ENCODE measurements around the gene BEAN1. TPM values are rescaled to one million over a fixed set of nuclear protein-coding genes. Genes with fewer than 3 reads are reported as not detected.

BEAN1 gene
- total and polyA plus RNA-seq, 3 experiments from 2014 or later = 0.09 TPM; not detected in 2

DNA sequence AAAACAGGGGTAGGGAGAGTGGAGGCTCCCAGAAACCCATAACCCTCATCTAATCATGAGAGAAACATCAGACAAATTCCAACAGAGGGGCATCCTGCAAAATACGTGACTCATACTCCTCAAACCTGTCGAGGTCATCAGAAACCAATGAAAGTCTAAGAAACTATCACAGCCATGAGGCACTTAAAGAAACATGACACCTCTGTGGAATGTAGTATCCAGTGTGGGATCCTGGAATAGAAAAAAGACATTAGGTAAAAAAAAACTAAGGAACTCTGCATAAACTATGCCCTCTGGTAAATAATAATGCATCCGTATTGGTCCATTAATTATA lies 44.2 kb upstream of the BEAN1 start:
- no peak overlapping the region for H3K27ac ChIP-seq (ENCODE audit: low read depth, low read length)
- peaks cover 2 to 15% of the 10 kb centered on the region in 2 donors for H3K27me3 Mint-ChIP-seq
- no peaks in the 10 kb centered on the region for H3K4me1 ChIP-seq (ENCODE audit: insufficient read depth, low read length)
- POLR2A ChIA-PET = no interaction called here
- H3K4me1 Mint-ChIP-seq = peaks cover 0 to 8% (median 0%) of the 10 kb centered on the region in 3 donors
- peaks cover 0 to 8% (median 0%) of the 10 kb centered on the region in 5 donors for H3K9me3 Mint-ChIP-seq
- no peaks in the 10 kb centered on the region for H3K36me3 Mint-ChIP-seq
- no peak overlapping the region for H3K4me3 ChIP-seq (ENCODE audit: low read length)
- CTCF ChIA-PET = no interaction called here
- H3K9me3 ChIP-seq (ENCODE audit: low read length) = no peaks in the 10 kb centered on the region
- no peak for DNase-seq
- no peak overlapping the region for H3K27ac Mint-ChIP-seq
- H3K36me3 ChIP-seq (ENCODE audit: insufficient read depth, low read length) = no peaks in the 10 kb centered on the region
- H3K4me3 Mint-ChIP-seq = no peak overlapping the region
- H3K27me3 ChIP-seq (ENCODE audit: insufficient read depth, low read length, poor library complexity, severe bottlenecking) = no peaks in the 10 kb centered on the region

DNA sequence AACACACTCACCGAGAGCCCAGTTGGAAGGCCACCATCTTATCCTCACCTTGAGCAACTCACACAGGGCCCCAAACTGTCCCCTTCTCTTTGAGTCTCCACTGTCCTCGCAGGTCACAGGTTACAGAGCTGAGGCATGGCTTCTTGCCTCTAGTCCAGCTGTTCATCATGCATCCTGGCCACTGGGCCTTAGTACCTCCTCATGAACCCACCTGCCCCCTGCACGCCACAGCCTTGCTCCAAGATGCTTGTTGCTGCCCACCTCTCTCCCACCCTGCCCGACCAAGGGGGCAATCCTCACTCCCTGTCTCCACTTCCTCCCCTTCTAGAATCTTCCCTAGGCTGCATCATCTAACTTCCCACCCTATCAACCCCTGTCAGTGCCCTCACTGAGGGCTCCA lies 43.5 kb upstream of the BEAN1 start:
- peaks cover 0 to 8% (median 0%) of the 10 kb centered on the region in 5 donors for H3K9me3 Mint-ChIP-seq
- no peak overlapping the region for H3K27ac ChIP-seq (ENCODE audit: low read depth, low read length)
- H3K4me3 Mint-ChIP-seq = no peak overlapping the region
- H3K9me3 ChIP-seq (ENCODE audit: low read length) = no peaks in the 10 kb centered on the region
- peaks cover 0 to 8% (median 0%) of the 10 kb centered on the region in 3 donors for H3K4me1 Mint-ChIP-seq
- peak overlapping the region in 2 of 8 donors; percentile 25 to 89 for H3K27ac Mint-ChIP-seq
- no peaks in the 10 kb centered on the region for H3K4me1 ChIP-seq (ENCODE audit: insufficient read depth, low read length)
- H3K36me3 ChIP-seq (ENCODE audit: insufficient read depth, low read length) = no peaks in the 10 kb centered on the region
- no peak for DNase-seq
- H3K36me3 Mint-ChIP-seq = no peaks in the 10 kb centered on the region
- no peak overlapping the region for H3K4me3 ChIP-seq (ENCODE audit: low read length)
- H3K27me3 Mint-ChIP-seq = peaks cover 7 to 19% of the 10 kb centered on the region in 2 donors
- no peaks in the 10 kb centered on the region for H3K27me3 ChIP-seq (ENCODE audit: insufficient read depth, low read length, poor library complexity, severe bottlenecking)
- ChIA-PET CTCF (no interaction called here), POLR2A (no interaction called here)

DNA sequence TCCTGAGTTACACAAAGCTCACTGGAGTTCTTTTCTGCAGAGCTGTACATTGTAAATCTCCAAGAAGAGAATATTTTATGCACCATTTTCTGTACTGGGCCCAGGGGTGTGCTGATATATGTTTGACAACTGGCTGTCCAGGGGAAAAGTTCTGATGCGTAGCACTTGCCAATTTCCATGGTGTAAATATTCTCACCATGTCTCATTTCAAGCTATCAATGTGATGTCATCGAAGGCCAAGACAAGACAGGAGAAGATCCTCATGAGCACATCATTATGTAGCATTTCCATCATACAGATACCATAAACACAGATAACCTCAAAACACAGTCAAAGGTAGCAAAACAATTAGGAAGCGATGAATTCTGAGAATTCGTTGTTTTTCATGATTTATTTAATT lies 41.7 kb upstream of the BEAN1 start:
- Histone ChIP-seq H3K36me3 (ENCODE audit: insufficient read depth, low read length) (no peaks in the 10 kb centered on the region), H3K27me3 (ENCODE audit: insufficient read depth, low read length, poor library complexity, severe bottlenecking) (no peaks in the 10 kb centered on the region), H3K27ac (ENCODE audit: low read depth, low read length) (no peak overlapping the region), H3K4me3 (ENCODE audit: low read length) (no peak overlapping the region), H3K4me1 (ENCODE audit: insufficient read depth, low read length) (no peaks in the 10 kb centered on the region), H3K9me3 (ENCODE audit: low read length) (no peaks in the 10 kb centered on the region)
- DNase-seq = no peak
- Mint-ChIP-seq H3K4me3 (no peak overlapping the region), H3K27me3 (peaks cover 7 to 24% of the 10 kb centered on the region in 2 donors), H3K9me3 (peaks cover 0 to 2% (median 0%) of the 10 kb centered on the region in 5 donors), H3K36me3 (no peaks in the 10 kb centered on the region), H3K4me1 (peaks cover 0 to under 1% (median 0%) of the 10 kb centered on the region in 3 donors), H3K27ac (no peak overlapping the region)
- ChIA-PET POLR2A (no interaction called here), CTCF (no interaction called here)

DNA sequence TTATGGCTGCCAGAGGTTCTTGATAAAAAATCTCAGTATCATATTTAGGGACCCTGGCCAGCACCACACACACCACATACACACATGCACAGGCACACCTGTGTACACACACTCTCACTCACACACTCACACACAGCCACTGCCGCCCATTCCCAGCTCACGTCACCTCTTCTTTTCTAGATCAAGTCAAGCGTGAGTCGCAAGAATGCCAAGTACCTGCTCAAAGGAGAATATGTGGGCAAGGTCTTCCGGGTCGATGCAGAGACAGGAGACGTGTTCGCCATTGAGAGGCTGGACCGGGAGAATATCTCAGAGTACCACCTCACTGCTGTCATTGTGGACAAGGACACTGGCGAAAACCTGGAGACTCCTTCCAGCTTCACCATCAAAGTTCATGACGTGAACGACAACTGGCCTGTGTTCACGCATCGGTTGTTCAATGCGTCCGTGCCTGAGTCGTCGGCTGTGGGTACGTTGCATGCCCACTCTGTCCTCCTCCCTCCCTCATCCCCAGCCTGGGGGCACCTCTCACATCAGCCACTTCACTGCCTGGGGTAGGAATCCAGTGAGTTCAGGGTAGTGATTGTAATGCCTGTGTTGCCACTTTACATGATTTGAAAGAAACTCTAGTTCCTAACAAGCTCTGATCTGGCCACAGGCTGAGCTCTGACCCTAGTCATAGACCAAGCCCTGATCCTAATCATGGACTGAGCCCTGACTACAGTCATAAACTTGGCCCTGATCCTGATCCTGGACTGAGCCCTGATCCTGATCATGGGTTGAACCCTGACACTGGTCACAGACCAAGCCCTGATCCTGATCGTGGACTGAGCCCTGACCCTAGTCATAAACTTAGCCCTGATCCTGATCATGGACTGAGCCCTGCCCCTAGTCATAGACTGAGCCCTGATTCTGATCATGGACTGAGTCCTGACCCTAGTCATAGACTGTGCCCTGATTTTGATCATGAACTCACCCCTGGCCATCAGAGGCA lies 40.2 kb upstream of the BEAN1 start:
- Mint-ChIP-seq H3K27ac (no peak overlapping the region), H3K36me3 (no peaks in the 10 kb centered on the region), H3K4me3 (no peak overlapping the region), H3K9me3 (no peaks in the 10 kb centered on the region), H3K27me3 (peaks cover 7 to 24% of the 10 kb centered on the region in 2 donors), H3K4me1 (no peaks in the 10 kb centered on the region)
- H3K9me3 ChIP-seq (ENCODE audit: low read length) = no peaks in the 10 kb centered on the region
- ChIA-PET CTCF (no interaction called here), POLR2A (no interaction called here)
- H3K27me3 ChIP-seq (ENCODE audit: insufficient read depth, low read length, poor library complexity, severe bottlenecking) = no peaks in the 10 kb centered on the region
- no peaks in the 10 kb centered on the region for H3K36me3 ChIP-seq (ENCODE audit: insufficient read depth, low read length)
- H3K4me3 ChIP-seq (ENCODE audit: low read length) = no peak overlapping the region
- no peak overlapping the region for H3K27ac ChIP-seq (ENCODE audit: low read depth, low read length)
- DNase-seq = no peak
- no peaks in the 10 kb centered on the region for H3K4me1 ChIP-seq (ENCODE audit: insufficient read depth, low read length)

DNA sequence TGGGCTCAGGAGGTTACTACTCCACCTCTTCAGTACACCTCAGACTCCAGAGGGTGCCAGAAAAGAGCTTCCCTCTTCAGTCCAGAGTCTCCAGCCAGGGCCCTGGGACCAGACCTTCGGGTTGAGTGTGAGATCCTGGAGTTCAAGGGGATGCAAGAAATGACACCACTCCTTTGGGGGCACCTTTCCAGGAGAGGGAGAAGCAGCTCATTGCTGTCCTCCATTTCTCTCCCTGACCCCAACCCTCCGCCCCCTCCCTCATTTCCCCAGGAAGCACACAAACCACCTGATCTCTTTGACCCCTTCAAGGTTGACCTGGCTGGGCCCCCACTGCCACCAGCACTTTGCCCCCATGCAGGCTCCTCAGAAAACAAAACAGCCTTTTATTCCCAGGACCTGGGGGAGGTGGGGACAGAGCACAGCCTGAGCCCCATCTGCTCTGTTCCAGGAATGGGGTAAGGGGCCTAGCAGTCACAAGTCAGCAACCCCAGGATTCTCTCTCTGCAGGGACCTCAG lies 39.2 kb upstream of the BEAN1 start:
- Mint-ChIP-seq H3K9me3 (no peaks in the 10 kb centered on the region), H3K4me1 (no peaks in the 10 kb centered on the region), H3K4me3 (no peak overlapping the region), H3K36me3 (no peaks in the 10 kb centered on the region), H3K27ac (peak overlapping the region in 1 of 8 donors; percentile 12), H3K27me3 (peaks cover 7 to 24% of the 10 kb centered on the region in 2 donors)
- CTCF ChIA-PET = no interaction called here
- no peak overlapping the region for H3K27ac ChIP-seq (ENCODE audit: low read depth, low read length)
- no peaks in the 10 kb centered on the region for H3K9me3 ChIP-seq (ENCODE audit: low read length)
- H3K4me3 ChIP-seq (ENCODE audit: low read length) = no peak overlapping the region
- POLR2A ChIA-PET = no interaction called here
- no peaks in the 10 kb centered on the region for H3K4me1 ChIP-seq (ENCODE audit: insufficient read depth, low read length)
- no peaks in the 10 kb centered on the region for H3K27me3 ChIP-seq (ENCODE audit: insufficient read depth, low read length, poor library complexity, severe bottlenecking)
- H3K36me3 ChIP-seq (ENCODE audit: insufficient read depth, low read length) = no peaks in the 10 kb centered on the region
- no peak for DNase-seq

DNA sequence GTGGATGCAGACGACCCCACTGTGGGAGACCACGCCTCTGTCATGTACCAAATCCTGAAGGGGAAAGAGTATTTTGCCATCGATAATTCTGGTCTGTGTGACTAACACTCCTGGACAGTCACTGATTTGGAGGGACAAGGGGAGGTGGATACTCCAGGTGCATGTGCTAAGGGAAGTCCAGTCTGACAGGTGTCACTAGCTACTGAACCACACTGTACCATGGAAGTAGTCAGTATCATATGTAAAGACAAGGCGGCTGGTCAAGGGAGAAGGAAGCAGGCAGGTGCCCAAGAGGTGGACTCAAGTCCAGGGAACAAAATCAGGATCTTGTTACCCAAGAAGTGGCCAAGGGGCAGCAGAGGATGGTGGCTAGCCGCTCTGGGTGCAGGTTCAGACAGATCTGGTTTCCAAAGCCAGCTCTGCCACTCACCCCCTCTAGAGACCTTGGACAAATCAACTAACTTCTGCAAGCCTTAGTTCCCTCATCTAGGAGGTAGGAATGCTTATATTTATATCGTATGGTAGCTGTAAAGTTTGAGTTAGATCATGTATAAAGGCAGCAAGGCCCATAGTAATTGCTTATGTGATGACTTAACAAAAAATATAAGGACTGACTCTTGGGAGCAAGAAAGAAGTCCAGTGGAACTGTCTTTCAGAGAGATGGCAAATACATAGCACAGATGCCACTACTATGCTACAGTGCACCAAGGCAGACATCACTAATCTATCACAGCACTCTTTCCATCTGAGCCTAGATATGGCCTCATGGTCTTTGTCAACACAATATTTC lies 38.5 kb upstream of the BEAN1 start:
- ChIA-PET CTCF (no interaction called here), POLR2A (no interaction called here)
- H3K36me3 ChIP-seq (ENCODE audit: insufficient read depth, low read length) = no peaks in the 10 kb centered on the region
- H3K27ac Mint-ChIP-seq = no peak overlapping the region
- H3K36me3 Mint-ChIP-seq = no peaks in the 10 kb centered on the region
- H3K4me3 Mint-ChIP-seq = no peak overlapping the region
- H3K9me3 ChIP-seq (ENCODE audit: low read length) = no peaks in the 10 kb centered on the region
- H3K27ac ChIP-seq (ENCODE audit: low read depth, low read length) = no peak overlapping the region
- no peak overlapping the region for H3K4me3 ChIP-seq (ENCODE audit: low read length)
- H3K27me3 ChIP-seq (ENCODE audit: insufficient read depth, low read length, poor library complexity, severe bottlenecking) = no peaks in the 10 kb centered on the region
- H3K9me3 Mint-ChIP-seq = no peaks in the 10 kb centered on the region
- DNase-seq = no peak
- no peaks in the 10 kb centered on the region for H3K4me1 ChIP-seq (ENCODE audit: insufficient read depth, low read length)
- no peaks in the 10 kb centered on the region for H3K4me1 Mint-ChIP-seq
- peaks cover 7 to 24% of the 10 kb centered on the region in 2 donors for H3K27me3 Mint-ChIP-seq

DNA sequence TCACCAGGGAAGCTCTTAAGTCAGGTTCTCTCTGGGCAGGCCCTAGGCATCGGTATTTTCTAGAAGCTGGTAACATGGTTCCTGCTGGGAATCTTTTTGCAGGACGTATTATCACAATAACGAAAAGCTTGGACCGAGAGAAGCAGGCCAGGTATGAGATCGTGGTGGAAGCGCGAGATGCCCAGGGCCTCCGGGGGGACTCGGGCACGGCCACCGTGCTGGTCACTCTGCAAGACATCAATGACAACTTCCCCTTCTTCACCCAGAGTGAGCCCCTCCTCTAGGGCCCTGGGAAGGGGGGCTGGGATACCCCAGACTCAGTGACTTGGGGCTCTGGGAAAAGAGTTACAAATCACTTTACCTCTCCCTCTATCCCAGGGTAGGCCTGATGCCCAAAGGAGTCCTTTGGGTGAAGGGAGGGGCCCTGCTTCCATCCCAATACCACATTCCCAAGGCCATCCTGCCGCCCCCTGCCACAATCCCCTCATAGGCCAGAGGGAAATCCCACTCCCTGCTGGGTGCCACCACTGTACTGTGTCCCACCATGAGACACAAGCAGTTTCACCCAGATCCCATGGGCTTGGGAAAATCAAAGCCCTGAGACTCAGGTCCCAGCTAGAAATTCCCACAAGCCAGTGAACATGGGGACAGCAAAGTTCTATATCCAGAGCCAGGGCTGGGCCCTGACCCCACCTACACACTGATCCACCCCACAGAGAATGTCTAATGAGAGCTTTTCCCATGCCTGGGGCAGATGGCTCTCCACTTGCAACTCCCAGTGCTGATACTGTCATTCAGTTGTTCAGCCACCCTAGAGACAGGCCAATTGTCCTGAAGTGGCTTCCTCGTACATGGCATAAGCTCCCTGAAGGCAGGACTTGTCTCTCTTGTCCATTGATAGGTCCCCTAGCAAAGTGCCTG lies 37.6 kb upstream of the BEAN1 start:
- Histone ChIP-seq H3K4me1 (ENCODE audit: insufficient read depth, low read length) (no peaks in the 10 kb centered on the region), H3K27me3 (ENCODE audit: insufficient read depth, low read length, poor library complexity, severe bottlenecking) (no peaks in the 10 kb centered on the region), H3K4me3 (ENCODE audit: low read length) (no peak overlapping the region), H3K27ac (ENCODE audit: low read depth, low read length) (no peak overlapping the region), H3K36me3 (ENCODE audit: insufficient read depth, low read length) (no peaks in the 10 kb centered on the region), H3K9me3 (ENCODE audit: low read length) (no peaks in the 10 kb centered on the region)
- Mint-ChIP-seq H3K4me1 (no peaks in the 10 kb centered on the region), H3K27me3 (peaks cover 4 to 21% of the 10 kb centered on the region in 2 donors), H3K4me3 (no peak overlapping the region), H3K36me3 (no peaks in the 10 kb centered on the region), H3K9me3 (no peaks in the 10 kb centered on the region), H3K27ac (no peak overlapping the region)
- ChIA-PET POLR2A (interaction anchor here (0.6 kb wide), 1 partner anchor 285 kb away, joined by 4 read pairs; no protein-coding TSS in a partner anchor), CTCF (no interaction called here)
- no peak for DNase-seq

All from CD8-positive, alpha-beta memory T cell (primary cell).